GM12878 (cell line): ENCODE results near the gene ANKDD1A.

Source experiments
- CBFB ChIP-seq: IDR thresholded peaks from 2 replicates; pipeline ENCODE4 v1.6.1; 2016; ENCODE audit warnings: antibody characterized with exemption, low read depth
- EP300 ChIP-seq, 2 experiments: fragments of 150-350 bp in 1 of 2; IDR thresholded peaks; 2 replicates each; pipeline ENCODE4 v1.6.1; 2011 to 2012; ENCODE audit warnings: low read depth in 2 of 2, low read length in 2 of 2, borderline replicate concordance in 1 of 2, improper control_type of control experiment in 1 of 2, inconsistent platforms in 1 of 2; ENCODE audit not compliant: control insufficient read depth in 1 of 2
- GABPA ChIP-seq: IDR thresholded peaks from 2 replicates; pipeline ENCODE4 v1.6.1; 2014; ENCODE audit warnings: antibody characterized with exemption, low read depth, mild to moderate bottlenecking, inconsistent platforms
- HDGF ChIP-seq: fragments of 450-650 bp; IDR thresholded peaks from 2 replicates; pipeline ENCODE4 v1.6.1; 2016; ENCODE audit warnings: antibody characterized with exemption
- NFYB ChIP-seq: IDR thresholded peaks from 2 replicates; pipeline ENCODE4 v1.6.1; 2011; ENCODE audit warnings: low read depth, mild to moderate bottlenecking, low read length, improper control_type of control experiment, moderate library complexity; ENCODE audit not compliant: insufficient read depth
- POLR2A ChIP-seq: IDR thresholded peaks from 2 replicates; pipeline ENCODE4 v1.6.1; 2011; ENCODE audit warnings: low read depth, mild to moderate bottlenecking, low read length
- RFX5 ChIP-seq: IDR thresholded peaks from 2 replicates; pipeline ENCODE4 v1.6.1; 2011; ENCODE audit warnings: low read depth, low read length, improper control_type of control experiment
- SMARCA5 ChIP-seq: fragments of 450-650 bp; IDR thresholded peaks from 2 replicates; pipeline ENCODE4 v1.6.1; 2017; ENCODE audit warnings: mild to moderate bottlenecking
- TARDBP ChIP-seq: IDR thresholded peaks from 2 replicates; pipeline ENCODE4 v1.6.1; 2016; ENCODE audit warnings: borderline replicate concordance
- TCF12 ChIP-seq: IDR thresholded peaks from 2 replicates; pipeline ENCODE4 v1.6.1; 2011; ENCODE audit warnings: low read depth, mild to moderate bottlenecking, low read length
- TF ChIP-seq, protein P1 (sequence below): fragments of 450-650 bp; IDR thresholded peaks from 2 replicates; pipeline ENCODE4 v1.6.1; 2017; ENCODE audit warnings: mild to moderate bottlenecking, low read depth, inconsistent platforms; ENCODE audit not compliant: poor library complexity, severe bottlenecking
- TF ChIP-seq, protein P2 (sequence below), 3 experiments: IDR thresholded peaks in 2 of 3; conservative IDR thresholded peaks in 1 of 3; 2 replicates each; pipeline ENCODE4 v1.5.1; 2011; ENCODE audit warnings: low read depth in 3 of 3, low read length in 3 of 3, mild to moderate bottlenecking in 3 of 3, control low read depth in 2 of 3, moderate library complexity in 2 of 3, inconsistent platforms in 1 of 3, mixed read lengths in 1 of 3; ENCODE audit not compliant: control insufficient read depth in 2 of 3, insufficient read depth in 1 of 3; ENCODE audit errors: extremely low read depth in 1 of 3
- TF ChIP-seq, protein P3 (sequence below): fragments of 450-650 bp; formaldehyde crosslinking; IDR thresholded peaks from 2 replicates; pipeline ENCODE4 v1.4.0; 2022; ENCODE audit warnings: mild to moderate bottlenecking, moderate library complexity

DNA sequence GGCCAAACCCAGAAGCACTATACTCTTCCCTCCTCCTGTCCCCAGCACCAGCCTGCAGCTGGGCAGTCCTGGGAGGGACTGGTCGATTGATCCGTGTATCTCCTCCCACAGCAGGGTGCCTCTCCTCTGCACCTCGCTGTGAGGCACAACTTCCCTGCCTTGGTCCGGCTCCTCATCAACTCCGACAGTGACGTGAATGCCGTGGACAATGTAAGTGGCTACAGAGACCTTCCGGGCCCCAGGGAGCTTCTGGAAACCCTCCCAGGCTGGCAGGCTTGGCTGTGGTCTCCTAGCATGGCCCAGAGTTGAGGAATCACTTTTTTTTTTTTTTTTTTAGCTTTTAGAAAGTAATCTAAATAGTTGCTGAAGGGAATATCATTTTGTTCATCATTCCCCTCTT, 30.7 kb downstream of the ANKDD1A start:
- TF ChIP-seq NFYB = no peak
- TF ChIP-seq POLR2A = no peak
- TF ChIP-seq, protein P1, sequence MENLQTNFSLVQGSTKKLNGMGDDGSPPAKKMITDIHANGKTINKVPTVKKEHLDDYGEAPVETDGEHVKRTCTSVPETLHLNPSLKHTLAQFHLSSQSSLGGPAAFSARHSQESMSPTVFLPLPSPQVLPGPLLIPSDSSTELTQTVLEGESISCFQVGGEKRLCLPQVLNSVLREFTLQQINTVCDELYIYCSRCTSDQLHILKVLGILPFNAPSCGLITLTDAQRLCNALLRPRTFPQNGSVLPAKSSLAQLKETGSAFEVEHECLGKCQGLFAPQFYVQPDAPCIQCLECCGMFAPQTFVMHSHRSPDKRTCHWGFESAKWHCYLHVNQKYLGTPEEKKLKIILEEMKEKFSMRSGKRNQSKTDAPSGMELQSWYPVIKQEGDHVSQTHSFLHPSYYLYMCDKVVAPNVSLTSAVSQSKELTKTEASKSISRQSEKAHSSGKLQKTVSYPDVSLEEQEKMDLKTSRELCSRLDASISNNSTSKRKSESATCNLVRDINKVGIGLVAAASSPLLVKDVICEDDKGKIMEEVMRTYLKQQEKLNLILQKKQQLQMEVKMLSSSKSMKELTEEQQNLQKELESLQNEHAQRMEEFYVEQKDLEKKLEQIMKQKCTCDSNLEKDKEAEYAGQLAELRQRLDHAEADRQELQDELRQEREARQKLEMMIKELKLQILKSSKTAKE = no peak
- TF ChIP-seq TCF12 = no peak
- TF ChIP-seq, protein P2, sequence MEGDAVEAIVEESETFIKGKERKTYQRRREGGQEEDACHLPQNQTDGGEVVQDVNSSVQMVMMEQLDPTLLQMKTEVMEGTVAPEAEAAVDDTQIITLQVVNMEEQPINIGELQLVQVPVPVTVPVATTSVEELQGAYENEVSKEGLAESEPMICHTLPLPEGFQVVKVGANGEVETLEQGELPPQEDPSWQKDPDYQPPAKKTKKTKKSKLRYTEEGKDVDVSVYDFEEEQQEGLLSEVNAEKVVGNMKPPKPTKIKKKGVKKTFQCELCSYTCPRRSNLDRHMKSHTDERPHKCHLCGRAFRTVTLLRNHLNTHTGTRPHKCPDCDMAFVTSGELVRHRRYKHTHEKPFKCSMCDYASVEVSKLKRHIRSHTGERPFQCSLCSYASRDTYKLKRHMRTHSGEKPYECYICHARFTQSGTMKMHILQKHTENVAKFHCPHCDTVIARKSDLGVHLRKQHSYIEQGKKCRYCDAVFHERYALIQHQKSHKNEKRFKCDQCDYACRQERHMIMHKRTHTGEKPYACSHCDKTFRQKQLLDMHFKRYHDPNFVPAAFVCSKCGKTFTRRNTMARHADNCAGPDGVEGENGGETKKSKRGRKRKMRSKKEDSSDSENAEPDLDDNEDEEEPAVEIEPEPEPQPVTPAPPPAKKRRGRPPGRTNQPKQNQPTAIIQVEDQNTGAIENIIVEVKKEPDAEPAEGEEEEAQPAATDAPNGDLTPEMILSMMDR (IDR thresholded peaks at IDR 0.05 in 2 of 3, conservative IDR thresholded peaks at IDR 0.05 in 1 of 3; ENCODE audit: control insufficient read depth in 2 of 3, extremely low read depth in 1 of 3, insufficient read depth in 1 of 3, low read depth in 3 of 3, low read length in 3 of 3) = no peak
- no peak for TF ChIP-seq SMARCA5
- TF ChIP-seq, protein P3, sequence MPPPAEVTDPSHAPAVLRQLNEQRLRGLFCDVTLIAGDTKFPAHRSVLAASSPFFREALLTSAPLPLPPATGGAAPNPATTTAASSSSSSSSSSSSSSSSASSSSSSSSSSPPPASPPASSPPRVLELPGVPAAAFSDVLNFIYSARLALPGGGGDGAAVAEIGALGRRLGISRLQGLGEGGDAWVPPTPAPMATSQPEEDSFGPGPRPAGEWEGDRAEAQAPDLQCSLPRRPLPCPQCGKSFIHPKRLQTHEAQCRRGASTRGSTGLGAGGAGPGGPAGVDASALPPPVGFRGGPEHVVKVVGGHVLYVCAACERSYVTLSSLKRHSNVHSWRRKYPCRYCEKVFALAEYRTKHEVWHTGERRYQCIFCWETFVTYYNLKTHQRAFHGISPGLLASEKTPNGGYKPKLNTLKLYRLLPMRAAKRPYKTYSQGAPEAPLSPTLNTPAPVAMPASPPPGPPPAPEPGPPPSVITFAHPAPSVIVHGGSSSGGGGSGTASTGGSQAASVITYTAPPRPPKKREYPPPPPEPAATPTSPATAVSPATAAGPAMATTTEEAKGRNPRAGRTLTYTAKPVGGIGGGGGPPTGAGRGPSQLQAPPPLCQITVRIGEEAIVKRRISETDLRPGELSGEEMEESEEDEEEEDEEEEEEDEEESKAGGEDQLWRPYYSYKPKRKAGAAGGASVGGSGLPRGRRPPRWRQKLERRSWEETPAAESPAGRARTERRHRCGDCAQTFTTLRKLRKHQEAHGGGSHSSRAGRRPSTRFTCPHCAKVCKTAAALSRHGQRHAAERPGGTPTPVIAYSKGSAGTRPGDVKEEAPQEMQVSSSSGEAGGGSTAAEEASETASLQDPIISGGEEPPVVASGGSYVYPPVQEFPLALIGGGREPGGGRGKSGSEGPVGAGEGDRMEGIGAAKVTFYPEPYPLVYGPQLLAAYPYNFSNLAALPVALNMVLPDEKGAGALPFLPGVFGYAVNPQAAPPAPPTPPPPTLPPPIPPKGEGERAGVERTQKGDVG (CRISPR knock-in tag) = no peak
- no peak for TF ChIP-seq HDGF
- TF ChIP-seq CBFB = no peak
- no peak for TF ChIP-seq EP300 (IDR thresholded peaks at IDR 0.05; ENCODE audit: borderline replicate concordance in 1 of 2, control insufficient read depth in 1 of 2, low read depth in 2 of 2, low read length in 2 of 2)
- no peak for TF ChIP-seq GABPA
- no peak for TF ChIP-seq RFX5
- no peak for TF ChIP-seq TARDBP
